GM23338 (cell line): ENCODE data around the gene LY86.
A peak's percentile ranks its signal among the peaks of the same experiment; 100 is the strongest.

Experiments
- CREB1 ChIP-seq: fragments of 250-450 bp; sonication (Bioruptor Pico); IDR thresholded peaks from 2 replicates; pipeline ENCODE4 v1.5.0; 2020; ENCODE audit warnings: low read depth, mild to moderate bottlenecking, moderate library complexity
- CTCF ChIP-seq, 2 experiments: fragments of 200-600 bp in 1 of 2; sonication (generic) in 1 of 2; conservative IDR thresholded peaks; 2 replicates each; pipeline versions ENCODE4 v1.5.1 to v1.6.1; 2016 to 2017; ENCODE audit warnings: antibody characterized with exemption in 2 of 2, low read depth in 2 of 2, mild to moderate bottlenecking in 2 of 2, moderate library complexity in 1 of 2
- ETS1 ChIP-seq: IDR thresholded peaks from 2 replicates; pipeline ENCODE4 v1.6.1; 2016; ENCODE audit warnings: antibody characterized with exemption
- EZH2phosphoT487 ChIP-seq: fragments of 200-600 bp; sonication (generic); IDR thresholded peaks from one replicate; pipeline ENCODE4 v1.8.1; 2018; ENCODE audit warnings: antibody characterized with exemption; ENCODE audit not compliant: unreplicated experiment
- POLR2AphosphoS5 ChIP-seq: IDR thresholded peaks from 2 replicates; pipeline ENCODE4 v1.6.1; 2016; ENCODE audit warnings: antibody characterized with exemption, low read depth
- REST ChIP-seq: IDR thresholded peaks from one replicate; pipeline ENCODE4 v1.6.1; 2018; ENCODE audit warnings: antibody characterized with exemption; ENCODE audit not compliant: unreplicated experiment
- ZNF331 ChIP-seq: fragments of 250-450 bp; sonication (Bioruptor Pico); IDR thresholded peaks from 2 replicates; pipeline ENCODE4 v1.5.0; 2020; ENCODE audit warnings: low read depth, mild to moderate bottlenecking, moderate library complexity

- peak in 1 of 2 experiments; percentile 43; a peak in 2 of 4 replicates for TF ChIP-seq CTCF (conservative IDR thresholded peaks at IDR 0.05; ENCODE audit: low read depth in 2 of 2)
- no peak for TF ChIP-seq ETS1
- no peak for TF ChIP-seq POLR2AphosphoS5
- no peak for TF ChIP-seq ZNF331
- TF ChIP-seq CREB1 (CRISPR knock-in tag), result no peak
- no peak for TF ChIP-seq EZH2phosphoT487
- no peak for TF ChIP-seq REST
These were observed 4.1 kb upstream of the LY86 start for GRCh38 chr6:6584310-6585002.
